LNCaP clone FGC (cell line): ENCODE data around the gene B4GALNT1.
A peak's percentile ranks its signal among the peaks of the same experiment; 100 is the strongest.
"Not testable (repeated sequence)": the region's sequence is repeated elsewhere in the genome, so short reads cannot be mapped to it uniquely, and the experiment has no call there.

ENCODE experiments used
- DNase-seq: peaks from one replicate; pipeline ENCODE4 v3.0.0-alpha.2; 2011; ENCODE audit warnings: low read depth
- H3K4me3 ChIP-seq: 2 replicates; pipeline ENCODE4 v1.5.1; 2011; ENCODE audit warnings: mild to moderate bottlenecking, low read depth, low read length, control low read depth
- TF ChIP-seq, protein P1 (sequence below): IDR thresholded peaks from 2 replicates; pipeline ENCODE4 v1.5.1; 2012; ENCODE audit warnings: mild to moderate bottlenecking; ENCODE audit not compliant: control insufficient read depth, insufficient read depth; ENCODE audit errors: extremely low read depth

B4GALNT1 gene

DNA sequence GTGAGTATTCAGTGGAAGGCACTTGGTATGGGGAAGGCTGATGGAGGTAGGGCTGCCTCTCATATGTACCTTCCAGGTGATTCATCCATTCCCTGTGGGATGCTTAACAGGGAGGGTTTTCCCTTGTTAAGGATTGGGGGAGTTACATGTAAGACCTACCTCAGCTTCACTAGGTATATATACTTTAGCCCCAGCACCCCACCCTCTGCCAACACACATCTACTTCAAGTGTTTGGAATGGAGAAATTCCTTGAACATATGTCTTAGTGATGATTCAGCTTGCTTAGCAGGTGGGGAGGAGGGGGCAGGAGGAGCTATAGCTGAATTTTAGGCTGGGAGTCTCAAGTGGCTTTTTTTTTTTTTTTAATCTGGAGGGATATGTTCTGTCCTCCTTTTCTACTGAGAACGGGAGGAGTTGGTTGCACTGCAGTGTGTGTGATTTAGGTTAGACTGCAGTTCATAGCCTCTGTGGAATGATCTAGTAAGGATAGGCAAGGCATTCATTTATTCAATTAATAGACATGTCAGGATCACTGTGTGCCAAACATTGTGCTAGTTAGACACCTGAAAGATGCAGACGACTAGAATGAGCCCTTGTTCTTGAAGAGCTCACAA, 40.3 kb downstream of the B4GALNT1 start:
- no peak for DNase-seq
- H3K4me3 ChIP-seq: no peak overlapping the region
- TF ChIP-seq, protein P1, sequence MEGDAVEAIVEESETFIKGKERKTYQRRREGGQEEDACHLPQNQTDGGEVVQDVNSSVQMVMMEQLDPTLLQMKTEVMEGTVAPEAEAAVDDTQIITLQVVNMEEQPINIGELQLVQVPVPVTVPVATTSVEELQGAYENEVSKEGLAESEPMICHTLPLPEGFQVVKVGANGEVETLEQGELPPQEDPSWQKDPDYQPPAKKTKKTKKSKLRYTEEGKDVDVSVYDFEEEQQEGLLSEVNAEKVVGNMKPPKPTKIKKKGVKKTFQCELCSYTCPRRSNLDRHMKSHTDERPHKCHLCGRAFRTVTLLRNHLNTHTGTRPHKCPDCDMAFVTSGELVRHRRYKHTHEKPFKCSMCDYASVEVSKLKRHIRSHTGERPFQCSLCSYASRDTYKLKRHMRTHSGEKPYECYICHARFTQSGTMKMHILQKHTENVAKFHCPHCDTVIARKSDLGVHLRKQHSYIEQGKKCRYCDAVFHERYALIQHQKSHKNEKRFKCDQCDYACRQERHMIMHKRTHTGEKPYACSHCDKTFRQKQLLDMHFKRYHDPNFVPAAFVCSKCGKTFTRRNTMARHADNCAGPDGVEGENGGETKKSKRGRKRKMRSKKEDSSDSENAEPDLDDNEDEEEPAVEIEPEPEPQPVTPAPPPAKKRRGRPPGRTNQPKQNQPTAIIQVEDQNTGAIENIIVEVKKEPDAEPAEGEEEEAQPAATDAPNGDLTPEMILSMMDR: no peak

DNA sequence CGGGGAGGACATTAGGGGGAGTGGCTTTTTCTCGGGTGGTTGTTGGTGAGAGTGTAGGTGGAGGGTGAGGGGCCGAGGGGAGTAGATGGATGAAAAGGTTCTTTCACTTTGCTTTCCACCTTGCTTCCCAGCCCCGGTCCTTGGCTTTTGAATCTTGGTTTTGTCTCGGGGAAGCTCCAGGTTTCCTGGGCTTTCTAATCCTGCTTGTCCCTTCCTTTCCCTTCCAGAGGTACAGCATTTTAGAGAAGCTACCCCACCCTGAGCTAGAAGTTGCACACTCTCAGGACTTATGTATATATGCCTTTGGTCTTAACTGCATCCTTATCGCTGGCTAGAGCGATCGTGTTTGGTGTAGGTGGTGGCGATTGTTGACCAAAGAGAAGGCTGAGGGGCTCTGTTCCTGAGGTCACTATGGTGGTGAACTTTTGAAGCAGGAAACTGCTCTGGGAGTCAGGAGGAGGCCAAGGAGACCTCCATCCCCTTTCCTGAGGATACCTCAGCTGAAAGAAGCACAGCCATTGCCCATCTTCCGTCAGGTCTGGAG, 41.1 kb downstream of the B4GALNT1 start:
- peak overlapping the region; percentile 97 for H3K4me3 ChIP-seq
- no peak for DNase-seq
- TF ChIP-seq, protein P1: no peak

DNA sequence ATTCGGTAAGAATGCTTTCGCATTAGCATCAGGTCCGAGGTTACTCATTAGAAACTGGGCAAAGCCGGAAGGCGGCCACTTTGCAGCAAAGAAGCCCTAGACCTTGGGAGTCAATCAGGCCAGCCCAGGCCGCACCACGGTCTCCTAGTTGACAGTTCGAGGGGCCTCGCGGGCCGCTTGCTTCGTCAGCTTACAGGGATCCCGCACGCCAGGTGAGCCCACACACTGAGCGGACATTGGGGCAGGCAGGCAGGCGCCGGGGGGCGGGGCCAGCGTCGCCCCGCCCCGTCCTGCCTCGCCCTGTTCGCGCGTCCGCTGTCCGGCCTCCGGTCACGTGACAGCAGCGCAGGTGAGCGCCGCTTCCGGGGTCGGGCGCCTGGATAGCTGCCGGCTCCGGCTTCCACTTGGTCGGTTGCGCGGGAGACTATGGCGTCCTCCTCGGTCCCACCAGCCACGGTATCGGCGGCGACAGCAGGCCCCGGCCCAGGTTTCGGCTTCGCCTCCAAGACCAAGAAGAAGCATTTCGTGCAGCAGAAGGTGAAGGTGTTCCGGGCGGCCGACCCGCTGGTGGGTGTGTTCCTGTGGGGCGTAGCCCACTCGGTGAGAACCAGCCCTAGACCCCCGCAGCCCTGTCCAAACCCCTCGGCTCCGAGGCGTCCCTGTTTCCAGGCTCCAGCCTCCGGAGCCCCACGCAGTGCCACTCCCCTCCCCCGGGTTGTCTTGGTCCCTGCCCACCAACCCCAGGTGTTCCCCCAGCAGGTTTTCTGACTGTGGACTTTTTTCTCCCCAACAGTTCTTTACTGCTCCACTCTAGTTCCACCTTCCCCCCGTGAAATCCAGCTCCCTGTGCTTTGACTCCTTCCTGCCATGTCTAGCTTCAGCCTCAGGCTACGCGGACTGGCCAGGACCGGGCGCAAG, 41.9 kb downstream of the B4GALNT1 start, which contains the start of gene PIP4K2C:
TSS of gene PIP4K2C (plus strand) at position 329 of the 918 bp plus-strand sequence. CDS start at position 427, 98 bp downstream.
- peak within 1 kb of the TSS; percentile 97 for H3K4me3 ChIP-seq
- peak; percentile 33 for DNase-seq
- TF ChIP-seq, protein P1: no peak

DNA sequence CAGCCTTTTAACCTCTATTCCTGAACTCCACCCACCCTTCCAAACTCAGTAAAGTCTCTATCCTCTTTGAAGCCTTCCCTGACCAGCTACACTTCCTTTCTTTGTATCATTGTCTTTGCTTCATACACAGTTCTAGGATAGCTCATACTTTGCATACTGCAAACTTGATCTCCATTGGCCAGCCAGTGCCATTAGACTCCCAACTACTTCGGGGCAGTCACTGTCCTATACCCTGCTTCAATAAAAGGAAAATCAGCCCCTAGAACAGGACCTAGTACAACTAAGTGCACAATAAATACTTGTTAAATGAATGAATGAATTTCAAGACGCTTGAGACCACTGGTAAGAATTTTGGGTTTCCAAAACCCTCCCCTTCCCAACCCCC, 42.5 kb downstream of the B4GALNT1 start:
- DNase-seq: no peak
- peak overlapping the region; percentile 97 for H3K4me3 ChIP-seq
- TF ChIP-seq, protein P1: no peak

DNA sequence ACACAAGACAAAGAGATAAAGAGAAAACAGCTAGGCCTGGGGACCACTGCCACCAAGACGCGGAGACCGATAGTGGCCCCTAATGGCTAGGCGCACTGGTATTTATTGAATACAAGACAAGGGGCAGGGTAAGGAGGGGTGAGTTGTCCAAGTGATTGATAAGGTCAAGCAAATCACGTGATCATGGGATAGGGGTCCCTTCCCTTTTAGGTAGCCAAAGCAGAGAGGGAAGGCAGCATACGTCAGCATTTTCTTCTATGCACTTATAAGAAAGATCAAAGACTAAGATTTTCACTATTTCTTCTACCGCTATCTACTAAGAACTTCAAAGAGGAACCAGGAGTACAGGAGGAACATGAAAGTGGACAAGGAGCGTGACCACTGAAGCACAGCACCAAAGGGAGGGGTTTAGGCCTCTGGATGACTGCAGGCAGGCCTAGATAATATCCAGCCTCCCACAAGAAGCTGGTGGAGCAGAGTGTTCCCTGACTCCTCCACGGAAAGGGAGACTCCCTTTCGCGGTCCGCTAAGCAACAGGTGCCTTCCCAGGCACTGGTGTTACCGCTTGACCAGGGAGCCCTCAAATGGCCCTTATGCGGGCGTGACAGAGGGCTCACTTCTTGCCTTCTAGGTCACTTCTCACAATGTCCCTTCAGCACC, 43.9 kb downstream of the B4GALNT1 start:
- not testable (repeated sequence) for DNase-seq, H3K4me3 ChIP-seq

DNA sequence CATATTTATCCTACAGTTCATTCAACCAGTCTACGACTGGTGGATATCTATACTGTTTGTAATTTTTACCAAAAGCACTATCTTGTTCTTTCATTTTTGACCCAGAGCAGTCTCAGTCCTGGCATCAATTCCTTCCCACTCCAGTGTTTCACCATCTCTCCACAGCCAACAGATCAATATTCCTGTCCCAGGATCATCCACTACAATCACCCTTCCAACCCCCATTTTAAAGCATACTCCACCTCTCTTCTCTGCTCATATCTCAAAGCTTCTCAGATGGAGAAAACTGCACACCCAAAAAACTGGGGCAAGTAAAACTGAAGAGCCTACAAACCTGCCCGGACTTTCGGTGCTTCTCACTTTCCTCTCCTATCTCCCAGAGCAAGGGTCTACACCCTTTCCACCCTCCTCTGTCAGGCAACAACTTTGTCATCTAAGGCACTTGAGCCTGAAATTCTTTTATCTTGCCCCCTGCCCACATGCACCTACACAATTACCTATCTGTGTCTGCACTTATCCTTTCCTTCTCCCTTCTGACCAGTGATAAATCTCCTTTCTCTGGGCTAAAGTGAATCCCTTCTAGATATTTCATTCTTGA, 46.1 kb downstream of the B4GALNT1 start:
- no peak for DNase-seq
- no peak overlapping the region for H3K4me3 ChIP-seq
- TF ChIP-seq, protein P1: no peak
